ENCODE data around the gene GNA12.
"Not testable (repeated sequence)": the region's sequence is repeated elsewhere in the genome, so short reads cannot be mapped to it uniquely, and the experiment has no call there.

The GNA12 gene

DNA sequence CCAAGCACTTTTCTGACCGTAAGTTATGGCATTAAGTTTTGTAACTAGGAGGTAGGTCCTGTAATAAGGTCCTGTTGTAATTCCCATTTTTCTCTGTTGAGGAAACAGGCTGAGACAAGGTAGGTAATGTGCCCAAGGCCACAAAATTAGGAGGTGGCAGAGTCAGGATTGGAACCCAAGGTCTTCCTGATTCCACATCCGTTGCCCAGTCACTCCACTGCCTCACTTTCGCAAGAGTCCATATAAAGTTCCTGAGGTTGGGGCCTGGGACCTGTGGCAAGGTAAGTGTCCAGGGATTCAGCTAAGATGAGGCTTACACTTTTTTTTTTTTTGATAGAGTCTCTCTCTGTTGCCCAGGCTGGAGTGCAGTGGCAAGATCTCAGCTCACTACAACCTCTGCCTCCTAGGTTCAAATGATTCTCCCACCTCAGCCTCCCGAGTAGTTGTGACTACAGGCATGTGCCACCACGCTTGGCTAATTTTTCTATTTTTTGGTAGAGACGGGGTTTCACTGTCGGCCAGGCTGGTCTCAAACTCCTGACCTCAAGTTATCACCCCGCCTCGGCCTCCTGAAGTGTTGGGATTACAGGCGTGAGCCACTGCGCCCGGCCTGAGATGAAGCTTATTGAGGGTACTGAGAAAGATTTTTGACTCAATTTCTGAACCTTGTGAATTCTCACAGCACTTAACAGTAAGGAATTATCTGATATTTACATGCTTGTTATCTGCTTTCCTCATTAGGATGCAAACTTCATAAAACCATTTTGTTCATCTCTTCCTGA lies 20.3 kb upstream of the GNA12 start:
- no peak for DNase-seq

DNA sequence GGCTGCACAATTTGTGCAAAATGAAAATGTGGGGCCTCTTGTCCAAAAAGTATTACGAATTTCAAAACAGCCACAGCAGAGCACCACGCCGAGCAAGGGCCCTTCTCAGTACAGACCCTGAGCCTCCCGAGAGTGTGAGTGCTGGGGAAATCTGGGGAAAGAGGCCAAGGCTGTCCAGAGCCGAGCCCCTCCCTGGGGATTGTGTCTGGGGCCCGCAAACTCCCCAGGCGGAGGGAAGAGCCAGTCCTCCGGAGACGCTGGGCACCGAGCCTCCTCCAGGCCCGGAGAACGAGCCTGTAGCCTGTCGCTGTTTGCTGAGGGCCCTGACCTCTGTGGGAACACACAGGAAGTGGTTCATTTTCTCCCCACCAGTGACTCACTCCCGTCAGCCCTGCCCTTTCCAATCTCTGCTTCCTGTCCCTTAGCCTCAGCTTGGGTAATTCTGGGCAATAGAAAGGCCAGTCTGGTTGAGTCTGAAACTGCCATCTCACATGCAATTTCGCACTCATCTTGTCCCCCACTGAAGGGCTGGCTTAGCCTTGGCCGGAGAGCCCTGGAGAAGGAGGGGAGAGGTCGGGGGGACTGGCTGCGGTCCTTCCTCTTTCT lies 19.5 kb upstream of the GNA12 start:
- no peak for DNase-seq

DNA sequence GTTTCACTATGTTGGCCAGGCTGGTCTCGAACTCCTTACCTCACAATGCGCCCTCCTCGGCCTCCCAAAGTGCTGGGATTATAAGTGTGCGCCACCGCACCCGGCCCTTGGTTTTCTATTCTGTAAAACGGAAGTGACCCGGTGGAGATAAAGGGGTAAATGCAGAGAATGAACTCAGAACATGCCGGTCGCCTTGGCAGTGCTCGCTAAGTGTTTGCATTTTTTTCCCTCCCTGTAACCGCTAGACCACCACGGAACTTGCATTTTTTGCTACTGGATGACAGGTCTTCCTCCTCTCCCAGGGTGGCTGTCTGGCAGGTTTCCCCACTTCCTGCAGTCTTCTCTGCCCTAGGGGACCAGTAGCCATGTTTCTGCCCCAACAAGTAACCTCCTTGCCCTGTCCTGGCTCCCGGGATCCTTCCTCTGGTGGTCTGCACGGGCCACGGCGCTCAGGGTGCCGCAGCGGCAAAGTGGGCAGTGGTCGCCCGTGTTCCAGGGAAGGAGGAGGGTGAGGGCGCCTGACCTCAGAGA lies 18.8 kb upstream of the GNA12 start:
- no peak for DNase-seq

DNA sequence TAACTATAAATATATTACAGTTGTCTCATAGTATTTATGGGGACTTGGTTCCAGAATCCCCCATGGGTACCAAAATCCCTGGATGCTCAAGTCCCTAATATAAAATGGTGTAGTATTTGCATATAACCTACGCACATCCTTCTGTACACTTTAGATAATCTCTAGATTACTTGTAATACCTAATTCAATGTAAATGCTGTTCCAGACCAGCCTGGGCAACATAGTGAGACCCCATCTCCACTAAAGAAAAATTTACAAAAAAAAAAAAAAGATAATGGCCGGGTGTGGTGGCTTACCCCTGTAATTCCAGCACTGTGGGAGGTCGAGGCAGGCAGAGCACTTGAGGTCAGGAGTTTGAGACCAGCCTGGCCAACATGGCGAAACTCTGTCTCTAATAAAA lies 17.4 kb upstream of the GNA12 start:
- no peak for DNase-seq

DNA sequence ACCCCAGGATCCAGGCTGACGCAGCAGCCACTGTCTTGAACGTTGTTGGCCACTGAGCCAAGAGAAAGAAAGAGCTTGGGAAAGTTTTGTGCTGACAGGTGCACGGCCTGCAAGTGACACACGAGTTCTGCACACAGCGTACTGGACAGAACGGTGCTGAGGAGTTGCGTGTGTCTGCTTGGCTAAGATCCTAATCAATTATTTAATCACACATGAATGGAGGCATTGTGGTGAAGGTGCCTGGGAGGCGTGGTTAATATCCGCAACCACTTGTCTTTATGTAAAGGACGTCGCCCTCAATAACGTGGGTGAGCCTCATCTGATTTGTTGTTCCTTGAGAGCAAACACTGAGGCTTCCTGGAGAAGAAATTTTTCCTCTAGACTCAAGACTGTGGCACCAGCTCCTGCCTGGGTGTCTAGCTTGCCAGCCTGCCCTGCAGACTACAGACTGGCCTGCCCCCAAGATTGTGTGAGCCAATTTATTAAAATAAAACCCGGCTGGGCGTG lies 16.6 kb upstream of the GNA12 start:
- DNase-seq, result no peak

DNA sequence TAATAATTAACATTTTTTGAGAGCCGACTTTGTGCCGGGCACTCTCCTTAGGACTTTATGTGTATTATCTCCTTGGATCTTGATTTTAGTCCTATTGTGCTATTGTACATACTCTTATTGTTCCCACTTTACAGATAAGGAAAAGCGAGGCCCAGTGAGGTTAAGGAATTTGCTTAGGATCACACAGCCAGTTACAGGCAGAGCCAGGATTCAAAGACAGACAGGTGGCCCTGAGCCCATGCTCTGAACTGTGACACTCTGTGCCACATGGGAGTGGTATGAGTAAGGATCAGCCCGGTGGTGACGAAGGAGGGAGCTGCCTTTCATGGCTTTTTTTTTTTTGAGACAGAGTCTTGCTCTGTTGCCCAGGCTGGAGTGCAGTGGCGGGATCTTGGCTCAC lies 15.8 kb upstream of the GNA12 start:
- no peak for DNase-seq

DNA sequence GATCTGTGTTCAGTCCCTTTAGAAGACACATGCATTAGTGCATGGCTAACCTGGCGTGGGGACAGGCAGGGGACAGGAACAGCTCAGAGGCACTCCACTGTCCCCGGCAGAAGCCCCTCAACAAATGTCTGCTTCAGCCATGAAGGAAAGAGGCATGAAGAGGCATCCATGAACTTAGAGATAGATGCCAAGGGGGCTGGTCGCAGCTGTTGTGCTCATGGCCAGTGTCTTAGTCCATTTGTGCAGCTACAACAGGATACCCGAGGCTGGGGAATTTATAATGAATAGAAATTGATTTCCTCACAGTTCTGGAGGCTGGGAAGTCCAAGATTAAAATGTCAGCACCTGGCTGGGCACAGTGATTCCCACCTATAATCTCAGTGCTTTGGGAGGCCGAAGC lies 14.5 kb upstream of the GNA12 start:
- no peak for DNase-seq

DNA sequence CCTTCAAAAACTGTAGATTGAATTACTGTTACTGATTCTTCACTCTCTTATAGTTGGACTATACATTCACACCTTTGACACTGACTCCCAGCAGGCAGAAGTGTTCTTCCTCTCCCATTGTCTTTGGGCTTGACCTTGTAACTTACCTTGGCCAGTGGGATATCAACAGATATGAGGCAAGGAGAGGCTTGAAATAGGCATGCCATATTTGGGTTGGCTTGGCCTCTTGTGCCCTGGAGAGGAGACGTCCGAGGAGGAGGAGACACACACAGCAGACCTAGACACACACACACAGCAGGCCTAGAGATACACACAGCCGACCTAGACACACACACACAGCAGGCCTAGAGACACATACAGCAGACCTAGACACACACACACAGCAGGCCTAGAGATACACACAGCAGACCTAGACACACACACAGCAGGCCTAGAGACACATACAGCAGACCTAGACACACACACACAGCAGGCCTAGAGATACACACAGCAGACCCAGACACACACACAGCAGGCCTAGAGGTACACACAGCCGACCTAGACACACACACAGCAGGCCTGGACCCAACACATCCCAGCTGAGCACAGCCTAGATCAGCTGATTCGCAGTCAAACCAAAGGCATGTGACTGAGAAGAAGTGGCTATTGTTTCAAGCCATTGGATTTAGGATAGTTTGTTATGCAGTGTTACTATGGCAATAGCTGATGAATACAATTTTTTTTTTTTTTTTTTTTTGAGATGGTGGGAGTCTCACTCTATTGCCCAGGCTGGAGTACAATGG lies 12.5 kb upstream of the GNA12 start:
- no peak for DNase-seq

DNA sequence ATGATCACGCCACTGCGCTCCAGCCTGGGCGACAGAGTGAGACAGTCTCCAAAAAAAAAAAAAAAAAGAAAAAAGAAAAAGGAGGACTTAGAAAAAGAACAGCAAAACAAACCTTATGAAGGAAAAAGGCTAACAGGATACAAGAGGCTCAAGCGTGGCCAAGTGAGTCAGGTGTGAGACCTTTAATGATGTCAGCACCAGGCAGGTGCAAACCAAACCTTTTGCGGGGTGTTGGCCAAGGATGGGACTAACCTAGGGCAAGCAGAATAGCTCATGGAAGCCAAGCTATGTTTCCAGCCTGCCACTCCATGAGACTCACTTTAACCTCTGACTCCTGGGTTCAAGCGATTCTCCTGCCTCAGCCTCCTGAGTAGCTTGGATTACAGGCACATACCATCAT lies 11.3 kb upstream of the GNA12 start:
- no peak for DNase-seq

DNA sequence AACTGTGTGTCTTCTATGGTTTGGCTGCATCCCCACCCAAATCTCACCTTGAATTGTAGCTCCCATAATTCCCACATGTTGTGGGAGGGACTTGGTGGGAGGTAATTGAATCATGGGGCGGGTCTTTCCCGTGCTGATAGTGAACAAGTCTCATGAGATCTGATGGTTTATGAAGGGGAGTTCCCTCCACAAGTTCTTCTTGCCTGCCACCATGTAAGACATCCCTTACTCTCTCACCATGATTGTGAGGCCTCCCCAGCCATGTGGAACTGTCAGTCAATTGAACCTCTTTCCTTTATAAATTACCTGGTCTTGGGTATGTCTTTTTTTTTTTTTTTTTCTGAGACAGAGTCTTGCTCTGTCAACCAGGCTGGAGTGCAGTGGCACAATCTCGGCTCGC lies 9.4 kb upstream of the GNA12 start:
- DNase-seq, result not testable (repeated sequence)

DNA sequence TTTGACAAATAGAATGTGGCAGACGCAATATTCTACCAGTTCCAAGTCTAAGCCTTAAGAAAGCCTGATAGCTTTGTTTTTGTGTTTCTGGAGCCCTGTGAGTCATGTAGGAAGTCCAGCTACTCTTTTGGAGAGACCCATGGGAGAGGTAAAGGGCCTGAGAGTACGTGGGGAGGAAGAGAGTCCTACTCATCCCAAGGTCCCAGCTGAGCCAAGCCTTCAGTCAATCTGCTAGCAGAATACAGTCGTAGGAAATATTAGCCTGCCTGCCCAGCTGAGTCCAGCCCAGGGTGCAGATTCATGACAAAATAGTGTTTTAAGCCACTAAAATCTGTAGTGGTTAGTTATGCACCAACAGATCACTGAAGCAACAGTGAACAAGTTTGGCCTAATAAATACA lies 9.0 kb upstream of the GNA12 start:
- DNase-seq, result no peak

DNA sequence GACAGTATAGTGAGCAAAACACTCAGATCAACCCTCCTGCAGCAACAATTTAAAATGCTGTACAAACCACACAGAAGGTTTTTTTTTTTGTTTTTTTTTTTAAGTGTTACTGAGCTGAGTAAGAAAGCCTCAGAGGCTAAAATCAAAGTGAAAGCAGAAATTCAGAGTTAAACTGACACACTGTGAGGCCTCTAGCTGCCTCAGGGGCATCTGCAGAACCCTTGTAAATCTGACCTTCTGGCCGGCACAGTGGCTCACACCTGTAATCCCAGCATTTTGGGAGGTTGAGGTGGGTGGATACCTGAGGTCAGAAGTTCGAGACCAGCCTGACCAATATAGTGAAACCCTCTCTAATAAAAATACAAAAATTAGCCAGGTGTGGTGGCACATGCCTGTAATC lies 7.4 kb upstream of the GNA12 start:
- no peak for DNase-seq

DNA sequence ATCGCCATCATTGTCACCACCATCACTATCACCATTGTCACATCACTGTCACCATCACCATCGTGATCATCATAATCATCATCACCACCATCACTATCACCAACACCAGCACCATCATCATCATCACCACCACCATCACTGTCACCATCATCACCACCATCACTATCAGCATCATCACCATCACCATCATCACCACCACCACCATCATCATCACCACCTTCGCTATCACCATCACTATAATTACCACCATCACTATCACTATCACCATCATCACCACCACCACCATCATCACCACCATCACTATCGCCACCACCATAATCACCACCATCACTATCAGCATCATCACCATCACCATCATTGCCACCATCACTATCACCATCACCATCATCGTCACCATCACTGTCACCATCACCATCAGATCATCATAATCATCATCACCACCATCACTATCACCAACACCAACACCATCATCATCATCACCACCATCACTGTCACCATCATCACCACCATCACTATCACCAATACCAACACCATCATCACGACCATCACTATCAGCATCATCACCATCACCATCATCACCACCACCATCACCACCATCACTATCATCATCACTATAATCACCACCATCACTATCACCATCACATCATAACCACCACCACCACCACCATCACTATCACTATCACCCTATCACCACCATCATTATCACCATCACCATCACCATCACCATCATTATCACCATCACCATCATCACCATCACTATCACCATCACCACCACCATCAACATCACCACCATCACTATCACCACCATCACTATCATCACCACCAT lies 6.0 kb upstream of the GNA12 start:
- DNase-seq, result no peak

DNA sequence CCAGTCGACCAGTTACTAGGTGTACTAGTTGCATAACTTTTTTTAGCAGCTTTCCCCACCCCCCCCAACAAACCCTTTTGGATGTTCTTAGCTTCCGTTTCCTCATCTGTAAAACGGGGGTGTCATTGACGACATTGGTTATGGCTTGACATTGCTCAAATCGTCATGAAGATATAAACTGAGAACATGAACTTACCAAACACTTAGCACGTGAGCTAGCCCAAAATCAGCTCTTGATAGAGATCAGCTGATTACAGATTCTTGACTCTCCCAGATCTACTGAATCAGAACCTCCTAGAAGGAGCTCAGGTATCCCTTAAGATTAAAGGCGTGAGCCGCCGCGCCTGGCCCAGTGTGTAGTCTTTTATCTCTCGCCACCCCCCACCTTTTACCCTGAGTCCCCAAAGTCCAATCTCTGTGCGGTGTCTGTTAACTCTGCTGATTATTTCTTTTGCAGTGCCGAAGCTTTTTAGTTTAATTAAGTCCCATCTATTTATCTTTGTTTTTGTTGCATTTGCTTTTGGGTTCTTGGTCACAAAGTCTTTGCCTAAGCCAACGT lies 1.0 kb upstream of the GNA12 start:
- DNase-seq, result no peak

DNA sequence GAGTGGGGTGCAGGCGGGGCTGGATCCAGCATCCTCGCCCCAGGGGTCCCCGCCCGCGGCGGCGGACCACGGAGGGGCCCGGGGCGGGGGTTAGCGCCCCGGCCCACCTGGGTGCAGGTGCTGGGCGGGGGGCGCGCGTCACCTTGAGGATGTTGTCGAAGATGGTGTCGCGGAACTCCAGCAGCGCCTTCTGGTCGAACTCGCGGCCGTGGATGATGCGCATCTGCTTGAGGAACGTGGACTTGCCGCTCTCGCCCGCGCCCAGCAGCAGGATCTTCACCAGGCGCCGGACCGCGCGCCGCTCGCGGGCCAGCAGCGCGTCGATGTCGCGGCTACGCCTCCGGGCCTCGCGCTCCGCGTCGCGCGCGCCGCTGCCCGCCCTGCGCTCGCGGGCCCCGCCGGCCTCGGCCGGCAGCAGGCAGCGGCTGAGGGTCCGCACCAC lies 376 bp downstream of the GNA12 start:
- DNase-seq, result no peak

DNA sequence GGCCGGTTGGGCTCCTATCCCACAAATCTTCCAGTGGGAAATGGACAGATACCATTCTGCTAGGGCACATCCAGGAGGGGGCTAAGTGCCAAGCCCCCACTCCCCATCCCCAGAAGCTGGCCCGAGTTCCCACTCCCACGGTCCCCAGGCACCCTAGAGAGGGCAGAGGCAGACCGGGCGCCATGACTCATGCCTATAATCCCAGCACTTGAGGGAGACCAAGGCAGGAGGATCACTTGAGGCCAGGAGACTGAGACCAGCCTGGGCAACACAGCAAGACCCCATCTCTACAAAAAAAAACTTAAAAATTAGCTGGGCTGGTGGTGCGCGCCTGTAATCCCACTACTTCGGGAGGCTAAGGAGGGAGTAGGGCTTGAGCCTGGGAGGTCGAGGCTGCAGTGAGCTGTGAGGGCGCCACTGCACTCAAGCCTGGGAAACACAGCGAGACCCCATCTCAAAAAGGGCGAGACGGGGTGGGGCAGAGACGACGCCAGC lies 870 bp downstream of the GNA12 start:
- DNase-seq, result no peak

DNA sequence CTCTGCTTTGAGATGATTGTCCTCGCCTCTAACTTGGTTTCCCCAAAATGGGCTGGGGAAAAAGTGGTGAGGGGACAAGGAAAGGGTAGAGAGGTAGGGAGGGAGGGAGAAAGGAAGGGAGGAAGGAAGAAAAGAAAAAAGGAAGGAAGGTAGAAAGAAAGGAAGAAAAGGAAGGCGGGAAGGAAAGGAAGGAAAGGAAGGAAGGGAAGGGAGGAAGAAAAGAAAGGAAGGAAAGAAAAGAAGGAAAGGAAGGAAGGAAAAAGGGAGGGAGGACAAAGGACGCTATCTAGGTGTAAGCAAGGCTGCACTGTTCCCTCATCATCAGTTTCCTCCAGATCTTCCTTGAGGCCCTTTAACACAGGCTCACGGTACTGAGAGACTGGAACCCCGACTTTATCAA lies 2.2 kb downstream of the GNA12 start:
- no peak for DNase-seq

DNA sequence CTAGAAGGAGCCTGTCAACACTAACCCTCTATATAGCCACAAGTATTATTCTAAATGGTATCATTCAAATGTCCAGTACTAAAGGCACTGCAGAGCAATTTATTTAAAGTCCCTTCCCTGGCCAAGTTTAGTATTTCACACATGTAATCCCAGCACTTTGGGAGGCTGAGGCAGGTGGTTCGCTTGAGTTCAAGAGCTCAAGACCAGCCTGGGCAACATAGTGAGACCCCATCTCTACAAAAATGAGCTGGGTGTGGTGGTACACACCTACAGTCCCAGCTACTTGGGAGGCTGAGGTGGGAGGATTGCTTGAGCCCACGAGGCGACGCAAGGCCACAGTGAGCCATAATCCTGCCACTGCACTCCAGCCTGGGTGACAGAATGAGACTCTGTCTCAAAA lies 3.6 kb downstream of the GNA12 start:
- no peak for DNase-seq

DNA sequence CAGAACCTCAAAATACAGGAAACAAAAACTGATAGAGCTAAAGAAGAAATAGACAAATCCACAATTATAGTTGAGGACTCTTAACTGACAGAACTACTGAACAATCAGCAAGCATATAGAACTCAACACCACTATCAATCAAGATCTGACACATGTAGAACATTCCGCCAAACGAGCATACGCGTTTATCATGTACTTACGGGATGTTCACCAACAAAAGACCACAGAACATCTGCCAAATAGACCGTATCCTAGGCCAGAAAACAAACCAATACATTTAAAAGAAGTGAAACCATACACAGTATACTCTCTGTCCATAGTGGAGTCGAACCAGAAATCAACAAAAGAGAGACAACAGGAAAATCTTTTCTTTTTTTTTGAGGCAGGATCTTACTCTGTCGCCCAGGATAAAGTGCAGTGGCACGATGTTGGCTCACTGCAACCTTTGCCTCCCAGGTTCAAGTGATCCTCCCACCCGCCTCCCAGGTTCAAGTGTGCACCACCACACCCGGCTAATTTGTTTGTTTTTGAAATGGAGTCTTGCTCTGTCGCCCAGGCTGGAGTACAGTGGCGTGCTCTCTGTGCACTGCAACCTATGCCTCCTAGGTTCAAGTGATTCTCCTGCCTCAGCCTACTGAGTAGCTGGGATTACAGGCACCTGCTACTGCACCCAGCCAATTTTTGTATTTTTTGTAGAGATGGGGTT lies 5.1 kb downstream of the GNA12 start:
- no peak for DNase-seq

DNA sequence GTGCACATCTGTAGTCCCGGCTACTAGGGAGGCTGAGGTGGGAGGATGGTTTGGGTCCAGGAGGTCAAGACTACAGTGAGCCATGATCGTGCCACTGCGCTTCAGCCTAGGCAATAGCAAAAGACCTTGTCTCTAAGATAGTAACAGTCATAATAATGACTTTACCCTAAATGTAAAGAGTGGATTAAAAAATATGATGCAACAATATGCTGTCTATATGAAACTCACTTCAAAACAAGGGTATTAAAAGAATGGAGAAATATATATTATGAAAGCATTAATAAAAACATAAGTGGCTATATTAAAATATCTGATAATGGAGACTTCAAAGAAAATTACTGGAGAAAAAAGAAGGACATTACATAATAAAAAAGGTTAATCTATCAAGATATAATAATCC lies 5.7 kb downstream of the GNA12 start:
- no peak for DNase-seq

DNA sequence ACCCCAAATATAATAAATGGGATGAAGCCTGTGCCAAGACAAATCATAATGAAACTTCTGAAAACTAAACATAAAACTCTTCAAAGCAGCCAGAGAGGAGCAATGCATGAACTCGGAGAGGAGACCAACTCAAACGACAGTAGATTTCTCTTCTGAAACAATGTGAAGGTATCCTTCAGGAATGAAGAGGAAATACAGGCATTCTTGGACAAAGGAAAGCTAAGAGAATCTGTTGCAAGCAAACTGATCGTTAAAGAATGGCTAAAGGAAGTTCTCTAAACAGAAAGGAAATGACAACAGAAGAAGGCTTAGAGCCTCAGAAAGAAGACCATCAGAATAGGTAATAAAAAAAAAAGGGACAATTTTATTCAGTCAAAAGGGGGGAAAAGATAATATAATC lies 6.6 kb downstream of the GNA12 start:
- no peak for DNase-seq
